VCaP (cell line): Measurements from ENCODE around the gene FBXW4.

Source experiments
- H3K27ac ChIP-seq: fragments of 450-650 bp; 2 replicates; pipeline ENCODE4 v1.5.1; 2017
- CTCF ChIP-seq: fragments of 450-650 bp; conservative IDR thresholded peaks from 2 replicates; pipeline ENCODE4 v1.5.1; 2017; ENCODE audit warnings: mild to moderate bottlenecking, moderate library complexity

The FBXW4 gene

GRCh38 chr10:101710793-101711192 is 15.8 kb upstream of the FBXW4 start:
- H3K27ac ChIP-seq, result no peak overlapping the region

DNA sequence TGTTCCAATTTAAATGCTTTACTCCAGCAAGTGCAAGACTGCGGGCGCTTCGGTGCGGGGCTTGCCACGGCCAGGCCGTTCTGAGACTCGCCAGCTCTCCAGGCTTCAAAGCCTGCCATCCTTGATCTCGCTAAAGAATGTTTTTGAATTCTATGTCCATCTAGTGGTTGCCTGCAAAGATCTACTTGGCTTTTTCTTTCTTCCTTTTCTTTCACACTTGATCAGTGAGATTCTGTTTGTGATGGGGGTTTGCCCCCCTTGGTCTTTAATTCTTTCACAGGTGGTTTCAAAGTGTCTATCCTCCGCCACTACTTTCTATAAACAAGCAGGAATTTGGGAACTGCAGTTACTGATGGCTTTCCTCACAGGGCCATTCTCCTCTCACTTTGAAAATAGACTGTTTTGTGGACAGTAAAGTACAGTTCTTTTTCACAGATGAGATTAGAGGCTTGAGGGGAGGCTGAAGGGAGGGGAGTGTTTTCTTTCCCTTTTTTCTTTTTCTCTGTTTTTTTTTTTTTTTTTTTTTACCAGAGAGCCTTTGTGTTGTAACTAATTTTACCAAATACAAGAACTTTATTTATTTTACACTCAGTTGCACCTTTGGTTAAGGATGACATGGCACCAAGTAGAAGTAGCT is 15.2 kb upstream of the FBXW4 start:
- 0 out of 2 replicates have a peak, but pooled peaks have one; percentile 13 for TF ChIP-seq CTCF
- H3K27ac ChIP-seq, result no peak overlapping the region

More at GRCh38 chr10:101710793-101711192, 15.8 kb upstream of the FBXW4 start:
- no peak for TF ChIP-seq CTCF

DNA sequence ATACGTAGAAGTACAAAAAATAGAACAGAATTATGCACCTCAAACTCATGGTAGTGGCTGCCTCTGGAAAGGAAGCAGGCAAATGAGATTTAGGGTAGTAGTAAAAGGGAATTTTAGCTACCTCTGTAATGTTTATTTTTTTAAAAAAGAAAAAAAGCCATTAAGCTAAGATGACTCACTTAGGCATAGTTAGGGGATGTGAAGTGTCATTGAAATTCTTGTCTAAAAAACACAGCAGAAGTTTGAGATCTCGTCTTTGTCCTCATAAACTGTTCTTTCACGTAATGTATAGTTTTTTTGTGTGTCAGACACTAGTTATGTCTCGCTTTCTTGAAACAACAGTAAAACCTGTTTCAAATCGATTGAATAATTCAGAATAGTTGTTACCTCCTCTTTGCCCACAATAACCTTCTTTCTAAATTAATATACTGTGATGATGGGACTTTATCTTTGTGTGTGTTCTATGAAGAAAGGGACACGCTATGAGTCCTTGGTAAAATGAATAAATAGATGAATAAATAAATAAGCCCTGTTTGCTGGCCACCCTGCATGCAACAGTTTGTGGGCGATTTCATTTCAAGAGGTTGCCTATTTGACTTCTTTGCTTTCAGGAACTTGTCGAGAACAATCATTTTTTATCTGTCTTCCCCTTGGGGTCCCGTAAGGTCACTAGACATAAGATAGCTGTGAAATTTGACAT is 14.5 kb upstream of the FBXW4 start:
- TF ChIP-seq CTCF, result no peak
- no peak overlapping the region for H3K27ac ChIP-seq

GRCh38 chr10:101708870-101709269 is 13.9 kb upstream of the FBXW4 start:
- TF ChIP-seq CTCF, result no peak
- no peak overlapping the region for H3K27ac ChIP-seq

- TF ChIP-seq CTCF, result no peak
These were observed 13.1 kb upstream of the FBXW4 start for GRCh38 chr10:101708073-101708472.

GRCh38 chr10:101704331-101704730 is 9.4 kb upstream of the FBXW4 start:
- no peak overlapping the region for H3K27ac ChIP-seq
- TF ChIP-seq CTCF, result no peak

More at GRCh38 chr10:101708073-101708472, 13.1 kb upstream of the FBXW4 start:
- H3K27ac ChIP-seq, result no peak overlapping the region

DNA sequence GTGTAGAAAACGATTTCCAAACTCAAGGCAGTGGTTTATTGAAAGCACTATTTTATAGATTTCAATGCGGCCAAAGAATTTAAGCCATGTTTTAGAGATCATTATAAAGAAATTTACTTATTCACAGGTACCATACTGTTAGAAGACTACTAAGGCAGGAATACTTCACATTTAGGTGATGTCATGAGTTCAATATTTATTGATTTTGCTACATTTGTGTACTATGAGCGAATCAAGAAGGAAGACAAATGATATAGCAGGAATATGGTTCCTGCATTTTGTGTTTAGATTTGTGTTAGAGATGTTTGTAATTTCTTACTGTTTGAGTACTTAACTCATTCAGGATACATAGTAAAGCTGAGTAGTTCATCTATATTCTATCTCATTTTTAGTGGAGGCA is 1.7 kb upstream of the FBXW4 start:
- H3K27ac ChIP-seq, result no peak overlapping the region
- TF ChIP-seq CTCF, result no peak
